ENCODE results near the gene PPOX. TPM values are rescaled to one million over a fixed set of nuclear protein-coding genes. Genes with fewer than 3 reads are reported as not detected.

The PPOX gene
- total RNA-seq, 1 experiment from 2014 or later = 25.4 TPM

DNA sequence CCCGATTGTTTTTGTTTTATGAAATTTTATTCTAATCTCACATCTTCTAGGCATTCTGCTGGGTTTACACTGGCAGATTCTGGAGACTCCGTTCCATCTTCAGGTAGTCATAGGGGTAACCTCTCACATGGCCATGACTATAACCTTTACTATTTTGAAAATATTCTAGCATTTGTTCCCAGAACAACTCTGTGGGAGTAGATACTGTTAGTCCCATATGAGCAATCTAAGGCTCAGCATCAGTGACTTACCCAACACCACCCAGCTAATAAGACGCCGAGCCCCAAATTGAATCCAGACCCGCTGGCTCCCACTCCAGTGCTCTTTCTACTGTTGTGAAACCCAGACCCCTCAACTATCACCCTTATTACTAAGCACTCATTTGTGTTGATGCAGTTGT lies 22.8 kb downstream of the PPOX start:
- Histone ChIP-seq H3K4me1 (no peaks in the 10 kb centered on the region), H3K27me3 (replicated peaks; ENCODE audit: control insufficient read depth, insufficient read depth, low read length) (no peaks in the 10 kb centered on the region), H3K9me3 (no peaks in the 10 kb centered on the region), H3K4me3 (ENCODE audit: low read depth, low read length) (no peak overlapping the region), H3K36me3 (ENCODE audit: control insufficient read depth, insufficient read depth, low read length) (no peaks in the 10 kb centered on the region)
- intact Hi-C loops (cut with micrococcal nuclease; ENCODE audit: unreplicated experiment) = no loop called here
- H3K4me1 Mint-ChIP-seq (ENCODE audit: low read depth, unreplicated experiment) = peaks cover 6% of the 10 kb centered on the region
- DNase-seq = no peak
- BruUV-seq (replicated peaks) = no TSS peak
- POLR2A ChIA-PET = no interaction called here
- H3K27ac Mint-ChIP-seq (ENCODE audit: unreplicated experiment) = no peak overlapping the region
- CTCF ChIA-PET = no interaction called here
- no peaks in the 10 kb centered on the region for H3K9me3 Mint-ChIP-seq (ENCODE audit: unreplicated experiment)
- H3K4me3 Mint-ChIP-seq (ENCODE audit: unreplicated experiment) = no peak overlapping the region
- H3K36me3 Mint-ChIP-seq (ENCODE audit: insufficient read depth, unreplicated experiment) = no peaks in the 10 kb centered on the region
- TF ChIP-seq, protein P1, sequence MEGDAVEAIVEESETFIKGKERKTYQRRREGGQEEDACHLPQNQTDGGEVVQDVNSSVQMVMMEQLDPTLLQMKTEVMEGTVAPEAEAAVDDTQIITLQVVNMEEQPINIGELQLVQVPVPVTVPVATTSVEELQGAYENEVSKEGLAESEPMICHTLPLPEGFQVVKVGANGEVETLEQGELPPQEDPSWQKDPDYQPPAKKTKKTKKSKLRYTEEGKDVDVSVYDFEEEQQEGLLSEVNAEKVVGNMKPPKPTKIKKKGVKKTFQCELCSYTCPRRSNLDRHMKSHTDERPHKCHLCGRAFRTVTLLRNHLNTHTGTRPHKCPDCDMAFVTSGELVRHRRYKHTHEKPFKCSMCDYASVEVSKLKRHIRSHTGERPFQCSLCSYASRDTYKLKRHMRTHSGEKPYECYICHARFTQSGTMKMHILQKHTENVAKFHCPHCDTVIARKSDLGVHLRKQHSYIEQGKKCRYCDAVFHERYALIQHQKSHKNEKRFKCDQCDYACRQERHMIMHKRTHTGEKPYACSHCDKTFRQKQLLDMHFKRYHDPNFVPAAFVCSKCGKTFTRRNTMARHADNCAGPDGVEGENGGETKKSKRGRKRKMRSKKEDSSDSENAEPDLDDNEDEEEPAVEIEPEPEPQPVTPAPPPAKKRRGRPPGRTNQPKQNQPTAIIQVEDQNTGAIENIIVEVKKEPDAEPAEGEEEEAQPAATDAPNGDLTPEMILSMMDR (IDR thresholded peaks at IDR 0.05; ENCODE audit: insufficient read depth in 1 of 2, low read depth in 1 of 2, low read length in 1 of 2, severe bottlenecking in 1 of 2, unreplicated experiment in 1 of 2) = no peak
- H3K27me3 Mint-ChIP-seq (ENCODE audit: insufficient read depth, unreplicated experiment) = no peaks in the 10 kb centered on the region

DNA sequence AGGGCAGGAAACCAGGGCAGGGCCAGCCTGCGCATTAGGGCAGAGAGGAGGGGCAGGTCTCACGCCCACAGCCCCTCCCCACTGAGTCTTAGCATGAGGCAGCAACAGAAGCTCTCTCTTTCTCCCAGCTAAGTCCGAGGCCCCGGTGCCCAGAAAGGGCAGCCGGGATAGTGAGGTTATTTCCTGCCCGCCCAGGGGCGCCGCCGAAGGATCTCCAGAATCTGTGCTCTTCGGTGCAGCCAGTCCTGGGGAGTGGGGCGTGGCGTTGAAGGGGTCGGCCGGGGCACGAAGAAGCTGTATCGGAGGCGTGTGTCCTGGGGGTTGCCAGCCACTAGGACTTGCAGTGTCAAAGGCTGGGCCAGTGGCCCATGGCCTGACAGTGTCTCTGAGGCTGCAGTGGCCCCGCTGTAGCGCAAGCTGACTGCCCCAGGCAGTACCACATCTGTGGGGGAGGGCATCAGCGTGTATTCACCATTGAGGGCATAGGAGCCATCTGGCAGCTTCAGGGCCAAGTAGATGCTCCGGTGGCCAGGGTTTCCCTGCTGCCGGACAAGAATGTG lies 24.8 kb downstream of the PPOX start:
- peaks cover 6% of the 10 kb centered on the region for H3K4me1 Mint-ChIP-seq (ENCODE audit: low read depth, unreplicated experiment)
- no peak overlapping the region for H3K4me3 Mint-ChIP-seq (ENCODE audit: unreplicated experiment)
- H3K36me3 Mint-ChIP-seq (ENCODE audit: insufficient read depth, unreplicated experiment) = no peaks in the 10 kb centered on the region
- Histone ChIP-seq H3K27me3 (replicated peaks; ENCODE audit: control insufficient read depth, insufficient read depth, low read length) (no peaks in the 10 kb centered on the region), H3K9me3 (no peaks in the 10 kb centered on the region), H3K4me3 (ENCODE audit: low read depth, low read length) (no peak overlapping the region), H3K36me3 (ENCODE audit: control insufficient read depth, insufficient read depth, low read length) (no peaks in the 10 kb centered on the region), H3K4me1 (no peaks in the 10 kb centered on the region)
- no peak overlapping the region for H3K27ac Mint-ChIP-seq (ENCODE audit: unreplicated experiment)
- no peaks in the 10 kb centered on the region for H3K27me3 Mint-ChIP-seq (ENCODE audit: insufficient read depth, unreplicated experiment)
- no peak for DNase-seq
- BruUV-seq (replicated peaks) = no TSS peak
- ChIA-PET POLR2A (interaction anchor here (1.3 kb wide), 1 partner anchor 11 kb away, joined by 16 read pairs; the partner anchor contains the start of gene NDUFS2), CTCF (interaction anchor here (0.9 to 2.9 kb wide), 6 partner anchors 11 to 191 kb away, joined by 3 to 12 read pairs (median 4); partner anchors contain the start of genes NDUFS2, PPOX and TOMM40L)
- TF ChIP-seq, protein P1 (IDR thresholded peaks at IDR 0.05; ENCODE audit: insufficient read depth in 1 of 2, low read depth in 1 of 2, low read length in 1 of 2, severe bottlenecking in 1 of 2, unreplicated experiment in 1 of 2) = no peak
- intact Hi-C loops (cut with micrococcal nuclease; ENCODE audit: unreplicated experiment) = no loop called here
- no peaks in the 10 kb centered on the region for H3K9me3 Mint-ChIP-seq (ENCODE audit: unreplicated experiment)

DNA sequence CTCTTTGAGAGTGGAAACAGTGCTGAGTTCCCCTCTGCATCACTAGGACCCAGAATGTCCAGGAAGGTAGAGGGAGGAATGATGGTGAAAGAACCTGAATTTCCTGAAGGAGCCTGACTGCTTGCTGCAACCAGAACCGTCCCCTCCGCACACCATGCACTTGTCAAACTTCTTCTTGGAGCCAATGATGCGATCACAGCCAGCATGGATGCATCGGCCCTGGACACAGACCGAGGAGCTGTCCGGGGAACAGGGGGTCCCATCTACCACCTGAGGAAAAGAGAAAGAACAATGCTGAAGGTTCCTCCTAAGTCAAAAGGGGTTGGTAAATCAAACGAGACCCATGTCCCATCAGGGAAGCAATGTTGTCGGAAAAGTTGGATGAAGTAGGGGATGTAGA lies 25.7 kb downstream of the PPOX start:
- no peaks in the 10 kb centered on the region for H3K36me3 Mint-ChIP-seq (ENCODE audit: insufficient read depth, unreplicated experiment)
- Histone ChIP-seq H3K36me3 (ENCODE audit: control insufficient read depth, insufficient read depth, low read length) (no peaks in the 10 kb centered on the region), H3K9me3 (no peaks in the 10 kb centered on the region), H3K4me1 (no peaks in the 10 kb centered on the region), H3K4me3 (ENCODE audit: low read depth, low read length) (no peak overlapping the region), H3K27me3 (replicated peaks; ENCODE audit: control insufficient read depth, insufficient read depth, low read length) (no peaks in the 10 kb centered on the region)
- H3K4me1 Mint-ChIP-seq (ENCODE audit: low read depth, unreplicated experiment) = peaks cover 6% of the 10 kb centered on the region
- ChIA-PET POLR2A (interaction anchor here (1.3 kb wide), 1 partner anchor 10 kb away, joined by 16 read pairs; the partner anchor contains the start of gene NDUFS2), CTCF (interaction anchor here (1.0 to 2.9 kb wide), 3 partner anchors 26 to 190 kb away, joined by 3 to 12 read pairs (median 6); partner anchors contain the start of genes PPOX and TOMM40L)
- H3K9me3 Mint-ChIP-seq (ENCODE audit: unreplicated experiment) = no peaks in the 10 kb centered on the region
- no peak overlapping the region for H3K4me3 Mint-ChIP-seq (ENCODE audit: unreplicated experiment)
- intact Hi-C loops (cut with micrococcal nuclease; ENCODE audit: unreplicated experiment) = loop anchor here (1.0 kb wide), 4 partner anchors 33 to 190 kb away; no protein-coding TSS in a partner anchor
- BruUV-seq (replicated peaks) = no TSS peak
- TF ChIP-seq, protein P1 (IDR thresholded peaks at IDR 0.05; ENCODE audit: insufficient read depth in 1 of 2, low read depth in 1 of 2, low read length in 1 of 2, severe bottlenecking in 1 of 2, unreplicated experiment in 1 of 2) = no peak
- H3K27me3 Mint-ChIP-seq (ENCODE audit: insufficient read depth, unreplicated experiment) = no peaks in the 10 kb centered on the region
- DNase-seq = no peak
- H3K27ac Mint-ChIP-seq (ENCODE audit: unreplicated experiment) = no peak overlapping the region
